Skeletal muscle satellite cell (primary cell): ENCODE measurements around the gene THUMPD2.

Source experiments
- H3K27me3 ChIP-seq: 2 replicates; pipeline ENCODE4 v1.7.0; 2013; ENCODE audit warnings: low read length; ENCODE audit not compliant: control insufficient read depth, insufficient read depth
- H3K36me3 ChIP-seq: 2 replicates; pipeline ENCODE4 v1.7.0; 2013; ENCODE audit warnings: mild to moderate bottlenecking, control low read depth, low read length; ENCODE audit not compliant: insufficient read depth
- H3K4me1 ChIP-seq: 2 replicates; pipeline ENCODE4 v1.7.0; 2013; ENCODE audit warnings: low read length; ENCODE audit not compliant: control insufficient read depth, insufficient read depth
- H3K4me2 ChIP-seq: 2 replicates; pipeline ENCODE4 v1.7.0; 2013; ENCODE audit warnings: mild to moderate bottlenecking, low read length
- H3K4me3 ChIP-seq: 2 replicates; pipeline ENCODE4 v1.7.0; 2013; ENCODE audit warnings: low read length
- H3K9ac ChIP-seq: 2 replicates; pipeline ENCODE4 v1.7.0; 2013; ENCODE audit warnings: mild to moderate bottlenecking, low read depth, low read length, moderate library complexity
- H3K9me3 ChIP-seq: replicated peaks from 2 replicates; pipeline ENCODE4 v1.7.0; 2013; ENCODE audit warnings: mild to moderate bottlenecking, control low read depth, low read length

The THUMPD2 gene

GRCh38 chr2:39715095-39715494 is 64.0 kb downstream of the THUMPD2 start:
- H3K9ac ChIP-seq, result no peak overlapping the region

GRCh38 chr2:39712953-39713352 is 66.1 kb downstream of the THUMPD2 start:
- Histone ChIP-seq H3K4me2 (no peak overlapping the region), H3K9me3 (no peaks in the 10 kb centered on the region), H3K9ac (no peak overlapping the region), H3K36me3 (no peaks in the 10 kb centered on the region), H3K4me1 (no peaks in the 10 kb centered on the region), H3K27me3 (no peaks in the 10 kb centered on the region), H3K4me3 (no peak overlapping the region)

More at GRCh38 chr2:39715095-39715494, 64.0 kb downstream of the THUMPD2 start:
- no peaks in the 10 kb centered on the region for H3K27me3 ChIP-seq
- H3K4me1 ChIP-seq, result peaks cover 8% of the 10 kb centered on the region
- H3K9me3 ChIP-seq, result no peaks in the 10 kb centered on the region
- no peak overlapping the region for H3K4me3 ChIP-seq
- no peaks in the 10 kb centered on the region for H3K36me3 ChIP-seq
- no peak overlapping the region for H3K4me2 ChIP-seq

- peaks cover 6% of the 10 kb centered on the region for H3K27me3 ChIP-seq
- no peaks in the 10 kb centered on the region for H3K36me3 ChIP-seq
- H3K9me3 ChIP-seq, result no peaks in the 10 kb centered on the region
- H3K4me3 ChIP-seq, result no peak overlapping the region
- no peak overlapping the region for H3K4me2 ChIP-seq
- H3K4me1 ChIP-seq, result no peaks in the 10 kb centered on the region
- no peak overlapping the region for H3K9ac ChIP-seq
Observed at GRCh38 chr2:39710807-39711206, 68.3 kb downstream of the THUMPD2 start.

GRCh38 chr2:39708003-39708402 is 71.1 kb downstream of the THUMPD2 start:
- Histone ChIP-seq H3K4me2 (no peak overlapping the region), H3K4me1 (no peaks in the 10 kb centered on the region), H3K27me3 (peaks cover 9% of the 10 kb centered on the region), H3K36me3 (no peaks in the 10 kb centered on the region), H3K9ac (no peak overlapping the region), H3K9me3 (no peaks in the 10 kb centered on the region), H3K4me3 (no peak overlapping the region)

- Histone ChIP-seq H3K4me3 (no peak overlapping the region), H3K4me2 (no peak overlapping the region), H3K9ac (no peak overlapping the region), H3K4me1 (no peaks in the 10 kb centered on the region), H3K27me3 (peaks cover 9% of the 10 kb centered on the region), H3K9me3 (peaks cover 2% of the 10 kb centered on the region), H3K36me3 (no peaks in the 10 kb centered on the region)
Observed at GRCh38 chr2:39706945-39707344, 72.1 kb downstream of the THUMPD2 start.

GRCh38 chr2:39706312-39706711 is 72.7 kb downstream of the THUMPD2 start:
- Histone ChIP-seq H3K4me3 (no peak overlapping the region), H3K9ac (no peak overlapping the region), H3K27me3 (peaks cover 9% of the 10 kb centered on the region), H3K9me3 (peaks cover 3% of the 10 kb centered on the region), H3K4me2 (no peak overlapping the region), H3K36me3 (no peaks in the 10 kb centered on the region), H3K4me1 (no peaks in the 10 kb centered on the region)

- Histone ChIP-seq H3K27me3 (peaks cover 9% of the 10 kb centered on the region), H3K36me3 (no peaks in the 10 kb centered on the region), H3K4me2 (no peak overlapping the region), H3K4me1 (no peaks in the 10 kb centered on the region), H3K9ac (no peak overlapping the region), H3K4me3 (no peak overlapping the region), H3K9me3 (peaks cover 3% of the 10 kb centered on the region)
Observed at GRCh38 chr2:39705638-39706037, 73.4 kb downstream of the THUMPD2 start.

- H3K4me2 ChIP-seq, result no peak overlapping the region
- H3K36me3 ChIP-seq, result no peaks in the 10 kb centered on the region
- no peaks in the 10 kb centered on the region for H3K4me1 ChIP-seq
- no peak overlapping the region for H3K9ac ChIP-seq
- no peak overlapping the region for H3K4me3 ChIP-seq
- peaks cover 9% of the 10 kb centered on the region for H3K27me3 ChIP-seq
- H3K9me3 ChIP-seq, result peaks cover 3% of the 10 kb centered on the region
Observed at GRCh38 chr2:39704540-39704939, 74.5 kb downstream of the THUMPD2 start.

GRCh38 chr2:39703181-39703872 is 75.7 kb downstream of the THUMPD2 start:
- Histone ChIP-seq H3K9me3 (peaks cover 3% of the 10 kb centered on the region), H3K4me1 (no peaks in the 10 kb centered on the region), H3K4me3 (no peak overlapping the region), H3K9ac (no peak overlapping the region), H3K27me3 (peaks cover 9% of the 10 kb centered on the region), H3K4me2 (no peak overlapping the region), H3K36me3 (no peaks in the 10 kb centered on the region)

GRCh38 chr2:39701137-39701536 is 77.9 kb downstream of the THUMPD2 start:
- H3K36me3 ChIP-seq, result no peaks in the 10 kb centered on the region
- no peak overlapping the region for H3K9ac ChIP-seq
- H3K9me3 ChIP-seq, result peaks cover 3% of the 10 kb centered on the region
- peaks cover 6% of the 10 kb centered on the region for H3K4me1 ChIP-seq
- peaks cover 7% of the 10 kb centered on the region for H3K27me3 ChIP-seq
- H3K4me2 ChIP-seq, result no peak overlapping the region
- no peak overlapping the region for H3K4me3 ChIP-seq

GRCh38 chr2:39697454-39697853 is 81.6 kb downstream of the THUMPD2 start:
- H3K4me2 ChIP-seq, result no peak overlapping the region
- peaks cover 10% of the 10 kb centered on the region for H3K4me1 ChIP-seq
- no peaks in the 10 kb centered on the region for H3K36me3 ChIP-seq
- H3K9ac ChIP-seq, result no peak overlapping the region
- H3K27me3 ChIP-seq, result no peaks in the 10 kb centered on the region
- H3K4me3 ChIP-seq, result no peak overlapping the region
- peaks cover 3% of the 10 kb centered on the region for H3K9me3 ChIP-seq

GRCh38 chr2:39696838-39697237 is 82.2 kb downstream of the THUMPD2 start:
- no peaks in the 10 kb centered on the region for H3K36me3 ChIP-seq
- H3K9ac ChIP-seq, result peak overlapping the region; percentile 53
- H3K4me3 ChIP-seq, result no peak overlapping the region
- peaks cover 10% of the 10 kb centered on the region for H3K4me1 ChIP-seq
- H3K9me3 ChIP-seq, result no peaks in the 10 kb centered on the region
- no peak overlapping the region for H3K4me2 ChIP-seq
- no peaks in the 10 kb centered on the region for H3K27me3 ChIP-seq
